ENCODE results near the gene SLC22A1. TPM values are rescaled to one million over a fixed set of nuclear protein-coding genes. Genes with fewer than 3 reads are reported as not detected.
A peak's percentile ranks its signal among the peaks of the same experiment; 100 is the strongest.

Gene SLC22A1
- total RNA-seq, 1 donor from 2014 or later: 2.6 TPM

- no peak overlapping the region for H3K27ac ChIP-seq
- no peak overlapping the region for H3K4me3 ChIP-seq
- DNase-seq (no peak), ATAC-seq (peak in 1 of 2 donors; percentile 8)
- H3K36me3 ChIP-seq: peaks cover 100% of the 10 kb centered on the region
- H3K27me3 ChIP-seq (ENCODE audit: low read depth): no peaks in the 10 kb centered on the region
- intact Hi-C loops (cut with DNase I): no loop called here
- no peaks in the 10 kb centered on the region for H3K9me3 ChIP-seq
- no peaks in the 10 kb centered on the region for H3K4me1 ChIP-seq
- TF ChIP-seq CTCF (IDR thresholded peaks at IDR 0.05): no peak
Observed at GRCh38 chr6:160078883-160079685, 42.5 kb upstream of the SLC22A1 start.

GRCh38 chr6:160079686-160080043, 42.0 kb upstream of the SLC22A1 start:
- no peak for TF ChIP-seq CTCF (IDR thresholded peaks at IDR 0.05)
- H3K27me3 ChIP-seq (ENCODE audit: low read depth): no peaks in the 10 kb centered on the region
- no peak for DNase-seq
- peaks cover 100% of the 10 kb centered on the region for H3K36me3 ChIP-seq
- no peak overlapping the region for H3K27ac ChIP-seq
- H3K4me3 ChIP-seq: no peak overlapping the region
- H3K9me3 ChIP-seq: no peaks in the 10 kb centered on the region
- ATAC-seq: no peak
- intact Hi-C loops (cut with DNase I): no loop called here
- no peaks in the 10 kb centered on the region for H3K4me1 ChIP-seq

GRCh38 chr6:160080097-160080496, 41.5 kb upstream of the SLC22A1 start:
- Histone ChIP-seq H3K9me3 (no peaks in the 10 kb centered on the region), H3K4me3 (no peak overlapping the region), H3K27me3 (ENCODE audit: low read depth) (no peaks in the 10 kb centered on the region), H3K4me1 (no peaks in the 10 kb centered on the region), H3K36me3 (peaks cover 100% of the 10 kb centered on the region), H3K27ac (no peak overlapping the region)
- TF ChIP-seq CTCF (IDR thresholded peaks at IDR 0.05): no peak
- no peak for DNase-seq
- intact Hi-C loops (cut with DNase I): no loop called here
- no peak for ATAC-seq

GRCh38 chr6:160081398-160081797, 40.2 kb upstream of the SLC22A1 start:
- Histone ChIP-seq H3K27me3 (ENCODE audit: low read depth) (no peaks in the 10 kb centered on the region), H3K27ac (no peak overlapping the region), H3K36me3 (peaks cover 100% of the 10 kb centered on the region), H3K4me3 (no peak overlapping the region), H3K4me1 (no peaks in the 10 kb centered on the region), H3K9me3 (no peaks in the 10 kb centered on the region)
- intact Hi-C loops (cut with DNase I): no loop called here
- ATAC-seq: no peak
- no peak for DNase-seq
- TF ChIP-seq CTCF (IDR thresholded peaks at IDR 0.05): no peak

GRCh38 chr6:160082627-160083026, 39.0 kb upstream of the SLC22A1 start:
- Histone ChIP-seq H3K27me3 (ENCODE audit: low read depth) (no peaks in the 10 kb centered on the region), H3K4me3 (no peak overlapping the region), H3K27ac (no peak overlapping the region), H3K36me3 (peaks cover 100% of the 10 kb centered on the region), H3K4me1 (no peaks in the 10 kb centered on the region), H3K9me3 (no peaks in the 10 kb centered on the region)
- no peak for DNase-seq
- intact Hi-C loops (cut with DNase I): no loop called here
- no peak for TF ChIP-seq CTCF (IDR thresholded peaks at IDR 0.05)
- no peak for ATAC-seq

Data from lower lobe of right lung (tissue), 2 donors.